GM11168 (cell line): ENCODE data around the gene AKT3.

ENCODE experiments used
- in situ Hi-C: fragments of 300-500 bp; cut with MboI; formaldehyde crosslinking; loops from one replicate; pipeline ENCODE4 v1.12.0; 2022; ENCODE audit warnings: low sequenced_read_pairs; ENCODE audit not compliant: unreplicated experiment

The AKT3 gene

DNA sequence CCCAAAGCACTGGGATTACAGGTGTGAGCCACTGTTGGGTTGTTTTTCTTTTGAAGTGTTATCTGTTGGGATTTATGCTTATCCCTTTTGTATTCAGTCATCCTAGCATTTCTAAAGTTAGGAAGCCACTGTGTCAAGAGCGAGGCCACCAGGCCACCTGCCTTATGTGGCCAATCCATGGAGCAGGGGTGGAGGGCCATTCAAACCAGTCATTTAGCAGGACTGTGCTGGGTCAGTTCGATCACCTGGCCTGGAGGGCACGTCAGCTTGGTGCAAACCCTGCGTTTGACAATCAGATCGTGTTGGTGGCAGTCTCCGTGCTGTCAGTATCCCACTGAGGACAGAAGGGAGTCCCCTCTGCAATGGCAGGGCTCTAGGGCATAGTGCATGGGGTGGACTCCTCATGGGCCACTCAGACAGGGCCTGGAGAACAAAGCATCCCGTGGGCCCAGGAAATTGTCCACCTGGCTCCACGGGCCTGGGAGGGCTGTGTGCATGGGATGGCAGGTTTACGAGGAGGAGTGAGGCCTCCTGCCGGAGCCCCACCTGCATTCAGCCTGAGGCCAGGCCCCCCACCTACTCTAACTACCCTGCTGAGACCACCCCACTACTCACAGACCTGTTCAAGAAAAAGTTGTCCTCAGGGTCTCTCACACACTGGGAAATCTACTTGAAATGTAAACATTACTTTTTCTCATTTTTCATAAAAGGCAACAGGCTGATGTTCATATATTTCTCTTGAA lies 351.9 kb downstream of the AKT3 start:
- in situ Hi-C loops: no loop called here

GRCh38 chr1:243496806-243497205 lies 353.2 kb downstream of the AKT3 start:
- in situ Hi-C loops: no loop called here

- in situ Hi-C loops: no loop called here
Observed at GRCh38 chr1:243496187-243496646, 353.8 kb downstream of the AKT3 start.

GRCh38 chr1:243495442-243496186 lies 354.4 kb downstream of the AKT3 start:
- in situ Hi-C loops: no loop called here

- in situ Hi-C loops: no loop called here
Observed at GRCh38 chr1:243494741-243495431, 355.2 kb downstream of the AKT3 start.

DNA sequence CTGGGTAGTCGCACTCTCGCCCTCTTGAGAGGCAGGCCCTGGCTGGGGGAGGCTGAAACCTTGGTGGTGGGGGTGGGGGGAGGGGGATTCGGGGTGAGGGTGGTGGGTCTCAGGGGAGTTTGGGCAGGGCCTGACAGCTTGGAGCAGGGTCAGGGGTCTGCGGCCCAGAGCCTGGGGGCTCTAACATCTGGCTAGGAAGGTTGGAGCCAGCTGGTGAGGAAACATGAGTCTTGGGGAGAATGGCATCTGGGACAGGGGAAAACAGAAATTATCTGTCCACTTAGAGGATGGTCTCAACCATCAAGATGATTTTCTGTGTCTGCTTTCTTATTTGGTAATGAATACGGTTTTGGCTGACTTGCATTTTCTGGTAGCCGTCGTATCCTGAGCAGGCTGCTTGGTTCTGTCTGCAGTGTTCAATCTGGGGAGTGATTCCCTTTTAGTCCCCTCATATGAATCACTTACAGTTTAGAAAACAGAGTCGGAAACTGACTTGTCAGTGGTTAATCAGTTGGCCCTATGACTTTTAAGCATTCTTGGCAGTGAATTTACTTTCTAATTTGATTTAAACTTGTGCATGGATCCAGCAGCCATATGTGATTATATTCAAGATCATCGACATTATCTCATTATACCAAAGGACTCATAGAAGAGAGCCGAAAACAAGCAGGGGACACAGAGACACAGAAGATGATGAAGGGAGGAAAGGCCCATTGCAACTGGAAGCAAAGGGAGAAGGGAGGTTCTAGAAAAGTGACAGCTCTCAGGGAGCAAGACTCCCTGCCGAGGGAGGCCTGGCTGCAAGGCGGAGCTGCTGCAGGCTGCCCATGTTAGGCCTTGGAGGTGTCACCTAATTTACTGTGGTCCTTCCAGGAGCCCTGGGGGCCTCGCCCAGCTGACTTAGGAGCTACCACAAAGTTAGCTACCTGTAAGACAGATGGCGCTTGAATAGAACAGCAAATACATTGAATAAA lies 356.6 kb downstream of the AKT3 start:
- in situ Hi-C loops: no loop called here

- in situ Hi-C loops: no loop called here
Observed at GRCh38 chr1:243490748-243491686, 359.0 kb downstream of the AKT3 start.

- in situ Hi-C loops: no loop called here
Observed at GRCh38 chr1:243489681-243490546, 360.1 kb downstream of the AKT3 start.

- in situ Hi-C loops: no loop called here
Observed at GRCh38 chr1:243489158-243489527, 360.9 kb downstream of the AKT3 start.

GRCh38 chr1:243488459-243489157 lies 361.4 kb downstream of the AKT3 start:
- in situ Hi-C loops: no loop called here

- in situ Hi-C loops: no loop called here
Observed at GRCh38 chr1:243487649-243488227, 362.3 kb downstream of the AKT3 start.

GRCh38 chr1:243487036-243487648 lies 362.9 kb downstream of the AKT3 start:
- in situ Hi-C loops: no loop called here

DNA sequence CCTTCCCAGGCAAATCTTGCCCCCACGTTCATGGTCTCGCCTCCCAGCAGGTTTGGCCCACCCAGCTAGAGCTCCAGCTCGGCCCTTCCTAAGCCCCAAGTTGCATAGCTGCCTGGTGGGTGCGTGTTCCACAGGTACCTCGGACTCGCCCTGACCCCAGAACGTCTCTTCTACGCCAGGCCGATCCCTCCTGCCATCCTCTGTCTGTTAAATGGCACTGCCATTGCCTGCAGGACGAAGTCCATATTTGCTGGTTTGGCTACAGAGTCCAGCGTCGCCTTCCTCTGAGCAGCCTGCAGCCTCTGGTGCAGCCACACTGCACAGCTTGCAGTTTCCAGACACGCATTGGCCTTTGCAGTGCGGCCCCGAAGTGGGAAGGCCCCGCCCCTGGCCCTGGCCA lies 366.1 kb downstream of the AKT3 start:
- in situ Hi-C loops: no loop called here

- in situ Hi-C loops: no loop called here
Observed at GRCh38 chr1:243483071-243483771, 366.8 kb downstream of the AKT3 start.

- in situ Hi-C loops: no loop called here
Observed at GRCh38 chr1:243482141-243483022, 367.7 kb downstream of the AKT3 start.
